Measurements from ENCODE around the gene SUCO. TPM values are rescaled to one million over a fixed set of nuclear protein-coding genes. Genes with fewer than 3 reads are reported as not detected.

Gene SUCO
- total and polyA plus RNA-seq, 2 donors (not counting 1 experiment from before 2014, with no cell fraction given): 5.5 to 59.7 TPM

DNA sequence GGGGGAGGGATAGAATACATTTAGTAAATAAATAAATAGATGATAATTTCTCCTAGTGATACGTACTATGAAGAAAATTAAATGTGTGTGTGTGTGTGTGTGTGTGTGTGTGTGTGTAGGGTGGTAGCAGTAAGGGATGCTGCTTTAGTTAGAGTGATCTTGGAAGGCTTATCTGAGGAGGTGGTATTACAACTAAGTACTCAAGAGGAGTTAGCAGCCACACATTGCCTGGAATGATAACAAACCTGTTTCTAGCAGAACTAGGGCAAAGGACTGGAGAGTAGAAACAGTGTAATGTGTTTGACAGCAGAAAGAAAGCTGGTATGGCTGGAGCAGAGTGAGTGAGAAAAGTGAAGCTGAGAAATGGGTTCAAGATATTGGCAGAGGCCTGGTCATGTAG lies 67.7 kb downstream of the SUCO start:
- CTCF ChIA-PET: no interaction called here

GRCh38 chr1:172601046-172601630 lies 68.2 kb downstream of the SUCO start:
- peaks cover 4 to 36% of the 10 kb centered on the region in 2 experiments for H3K36me3 ChIP-seq (replicated peaks in 1 of 2; ENCODE audit: control extremely low read depth in 1 of 2, control insufficient read depth in 1 of 2, extremely low read depth in 1 of 2, insufficient read depth in 2 of 2, low read length in 1 of 2)
- H4K20me1 ChIP-seq (ENCODE audit: control insufficient read depth, insufficient read depth, low read length, poor library complexity, severe bottlenecking): no peaks in the 10 kb centered on the region
- no peaks in the 10 kb centered on the region for H3K9me3 Mint-ChIP-seq (ENCODE audit: insufficient read depth)
- no peak overlapping the region for H3K4me3 Mint-ChIP-seq
- intact Hi-C loops (cut with micrococcal nuclease): no loop called here
- DNase-seq (no peak), ATAC-seq (ENCODE audit: low read depth) (no peak)
- no peaks in the 10 kb centered on the region for H3K4me1 ChIP-seq (ENCODE audit: control insufficient read depth in 2 of 2, insufficient read depth in 2 of 2, low read length in 2 of 2)
- H3K79me2 ChIP-seq (ENCODE audit: control insufficient read depth, insufficient read depth, low read length): no peaks in the 10 kb centered on the region
- ChIA-PET CTCF (no interaction called here), POLR2A (no interaction called here)
- H3K27ac Mint-ChIP-seq: no peak overlapping the region
- H3K27me3 Mint-ChIP-seq: no peaks in the 10 kb centered on the region
- H3K9me3 ChIP-seq (ENCODE audit: control extremely low read depth in 1 of 3, control insufficient read depth in 2 of 3, insufficient read depth in 1 of 3, low read length in 2 of 3): peaks cover 0 to 8% (median 1%) of the 10 kb centered on the region in 3 donors
- no peak overlapping the region for H3K27ac ChIP-seq (ENCODE audit: low read length in 2 of 2)
- no peak overlapping the region for H3K4me2 ChIP-seq (replicated peaks; ENCODE audit: low read depth, low read length, poor library complexity, severe bottlenecking)
- H3K4me3 ChIP-seq (ENCODE audit: control extremely low read depth in 1 of 5, extremely low read depth in 1 of 5, insufficient read depth in 1 of 5, low read depth in 2 of 5, low read length in 4 of 5): no peak overlapping the region
- WGBS (ENCODE audit: insufficient coverage): 100% methylated on average over 6 of the region's 6 CpGs
- no peaks in the 10 kb centered on the region for H3K27me3 ChIP-seq (replicated peaks in 1 of 4; ENCODE audit: control extremely low read depth in 1 of 4, control insufficient read depth in 3 of 4, insufficient read depth in 4 of 4, low read length in 3 of 4)
- no peak overlapping the region for H2AFZ ChIP-seq (ENCODE audit: insufficient read depth, low read depth, low read length, poor library complexity, severe bottlenecking)
- no peaks in the 10 kb centered on the region for H3K4me1 Mint-ChIP-seq
- no peak overlapping the region for H3K9ac ChIP-seq (ENCODE audit: low read length)
- no peak for TF ChIP-seq EZH2 (IDR thresholded peaks at IDR 0.05; ENCODE audit: borderline replicate concordance, insufficient read depth, low read depth, low read length, poor library complexity, severe bottlenecking)
- TF ChIP-seq, protein P1, sequence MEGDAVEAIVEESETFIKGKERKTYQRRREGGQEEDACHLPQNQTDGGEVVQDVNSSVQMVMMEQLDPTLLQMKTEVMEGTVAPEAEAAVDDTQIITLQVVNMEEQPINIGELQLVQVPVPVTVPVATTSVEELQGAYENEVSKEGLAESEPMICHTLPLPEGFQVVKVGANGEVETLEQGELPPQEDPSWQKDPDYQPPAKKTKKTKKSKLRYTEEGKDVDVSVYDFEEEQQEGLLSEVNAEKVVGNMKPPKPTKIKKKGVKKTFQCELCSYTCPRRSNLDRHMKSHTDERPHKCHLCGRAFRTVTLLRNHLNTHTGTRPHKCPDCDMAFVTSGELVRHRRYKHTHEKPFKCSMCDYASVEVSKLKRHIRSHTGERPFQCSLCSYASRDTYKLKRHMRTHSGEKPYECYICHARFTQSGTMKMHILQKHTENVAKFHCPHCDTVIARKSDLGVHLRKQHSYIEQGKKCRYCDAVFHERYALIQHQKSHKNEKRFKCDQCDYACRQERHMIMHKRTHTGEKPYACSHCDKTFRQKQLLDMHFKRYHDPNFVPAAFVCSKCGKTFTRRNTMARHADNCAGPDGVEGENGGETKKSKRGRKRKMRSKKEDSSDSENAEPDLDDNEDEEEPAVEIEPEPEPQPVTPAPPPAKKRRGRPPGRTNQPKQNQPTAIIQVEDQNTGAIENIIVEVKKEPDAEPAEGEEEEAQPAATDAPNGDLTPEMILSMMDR (IDR thresholded peaks at IDR 0.05): no peak

More for the DNA sequence above, 67.7 kb downstream of the SUCO start:
- Histone ChIP-seq H3K9me3 (ENCODE audit: control extremely low read depth in 1 of 3, control insufficient read depth in 2 of 3, insufficient read depth in 1 of 3, low read length in 2 of 3) (peaks cover 0 to 8% (median 1%) of the 10 kb centered on the region in 3 donors), H3K79me2 (ENCODE audit: control insufficient read depth, insufficient read depth, low read length) (no peaks in the 10 kb centered on the region), H2AFZ (ENCODE audit: insufficient read depth, low read depth, low read length, poor library complexity, severe bottlenecking) (no peak overlapping the region), H3K9ac (ENCODE audit: low read length) (no peak overlapping the region), H3K27me3 (replicated peaks in 1 of 4; ENCODE audit: control extremely low read depth in 1 of 4, control insufficient read depth in 3 of 4, insufficient read depth in 4 of 4, low read length in 3 of 4) (no peaks in the 10 kb centered on the region), H3K4me3 (ENCODE audit: control extremely low read depth in 1 of 5, extremely low read depth in 1 of 5, insufficient read depth in 1 of 5, low read depth in 2 of 5, low read length in 4 of 5) (no peak overlapping the region), H4K20me1 (ENCODE audit: control insufficient read depth, insufficient read depth, low read length, poor library complexity, severe bottlenecking) (no peaks in the 10 kb centered on the region), H3K4me2 (replicated peaks; ENCODE audit: low read depth, low read length, poor library complexity, severe bottlenecking) (no peak overlapping the region), H3K4me1 (ENCODE audit: control insufficient read depth in 2 of 2, insufficient read depth in 2 of 2, low read length in 2 of 2) (no peaks in the 10 kb centered on the region), H3K27ac (ENCODE audit: low read length in 2 of 2) (no peak overlapping the region), H3K36me3 (replicated peaks in 1 of 2; ENCODE audit: control extremely low read depth in 1 of 2, control insufficient read depth in 1 of 2, extremely low read depth in 1 of 2, insufficient read depth in 2 of 2, low read length in 1 of 2) (peaks cover 4 to 36% of the 10 kb centered on the region in 2 experiments)
- TF ChIP-seq EZH2 (IDR thresholded peaks at IDR 0.05; ENCODE audit: borderline replicate concordance, insufficient read depth, low read depth, low read length, poor library complexity, severe bottlenecking): no peak
- TF ChIP-seq, protein P1 (IDR thresholded peaks at IDR 0.05): no peak
- no peaks in the 10 kb centered on the region for H3K9me3 Mint-ChIP-seq (ENCODE audit: insufficient read depth)
- 100% methylated on average over 1 of the region's 1 CpG for WGBS (ENCODE audit: insufficient coverage)
- DNase-seq (no peak), ATAC-seq (ENCODE audit: low read depth) (no peak)
- H3K27ac Mint-ChIP-seq: no peak overlapping the region
- POLR2A ChIA-PET: no interaction called here
- intact Hi-C loops (cut with micrococcal nuclease): no loop called here
- H3K27me3 Mint-ChIP-seq: no peaks in the 10 kb centered on the region
- no peak overlapping the region for H3K4me3 Mint-ChIP-seq
- H3K4me1 Mint-ChIP-seq: no peaks in the 10 kb centered on the region
